ENCODE results near the gene UBASH3A. TPM values are rescaled to one million over a fixed set of nuclear protein-coding genes. Genes with fewer than 3 reads are reported as not detected.

UBASH3A gene
- total RNA-seq, 2 donors from 2014 or later = 0.23 to 1.8 TPM

DNA sequence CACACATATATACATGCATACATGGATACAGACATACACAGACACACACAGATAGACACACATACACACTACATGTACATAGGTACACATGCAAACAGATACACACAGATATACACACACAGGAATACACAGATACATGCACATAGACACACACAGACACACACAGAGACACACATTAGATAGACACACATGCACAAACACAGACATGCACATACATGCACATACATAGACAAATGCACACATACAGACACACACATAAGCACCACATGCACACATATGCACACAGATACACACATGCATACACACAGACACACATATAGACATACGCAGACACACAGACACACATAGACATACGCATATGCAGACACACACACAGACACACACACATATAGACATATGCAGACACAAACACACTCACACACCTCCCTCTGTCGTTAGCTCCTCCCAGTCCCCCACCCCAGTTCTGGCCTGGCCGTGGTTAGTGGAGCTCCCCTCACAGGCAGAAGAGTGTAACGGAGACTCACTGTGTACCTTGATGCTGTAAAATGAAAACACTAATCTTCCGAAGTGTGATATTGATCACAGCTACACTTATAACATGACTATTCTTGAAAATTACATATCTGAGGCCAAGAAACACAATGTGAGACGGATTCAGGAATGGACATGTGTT, 7.6 kb downstream of the UBASH3A start:
- H3K9me3 ChIP-seq = no peaks in the 10 kb centered on the region
- no peak overlapping the region for H3K4me3 ChIP-seq
- no peak overlapping the region for H3K27ac ChIP-seq
- no peaks in the 10 kb centered on the region for H3K27me3 ChIP-seq (replicated peaks; ENCODE audit: insufficient read depth)
- intact Hi-C loops (cut with DNase I) = no loop called here
- H3K36me3 ChIP-seq = no peaks in the 10 kb centered on the region
- no peak for DNase-seq (ENCODE audit: low spot score)
- no peak for TF ChIP-seq POLR2A (IDR thresholded peaks at IDR 0.05)
- no peaks in the 10 kb centered on the region for H3K4me1 ChIP-seq (replicated peaks)
- WGBS = 37% methylated on average over 7 of the region's 7 CpGs

DNA sequence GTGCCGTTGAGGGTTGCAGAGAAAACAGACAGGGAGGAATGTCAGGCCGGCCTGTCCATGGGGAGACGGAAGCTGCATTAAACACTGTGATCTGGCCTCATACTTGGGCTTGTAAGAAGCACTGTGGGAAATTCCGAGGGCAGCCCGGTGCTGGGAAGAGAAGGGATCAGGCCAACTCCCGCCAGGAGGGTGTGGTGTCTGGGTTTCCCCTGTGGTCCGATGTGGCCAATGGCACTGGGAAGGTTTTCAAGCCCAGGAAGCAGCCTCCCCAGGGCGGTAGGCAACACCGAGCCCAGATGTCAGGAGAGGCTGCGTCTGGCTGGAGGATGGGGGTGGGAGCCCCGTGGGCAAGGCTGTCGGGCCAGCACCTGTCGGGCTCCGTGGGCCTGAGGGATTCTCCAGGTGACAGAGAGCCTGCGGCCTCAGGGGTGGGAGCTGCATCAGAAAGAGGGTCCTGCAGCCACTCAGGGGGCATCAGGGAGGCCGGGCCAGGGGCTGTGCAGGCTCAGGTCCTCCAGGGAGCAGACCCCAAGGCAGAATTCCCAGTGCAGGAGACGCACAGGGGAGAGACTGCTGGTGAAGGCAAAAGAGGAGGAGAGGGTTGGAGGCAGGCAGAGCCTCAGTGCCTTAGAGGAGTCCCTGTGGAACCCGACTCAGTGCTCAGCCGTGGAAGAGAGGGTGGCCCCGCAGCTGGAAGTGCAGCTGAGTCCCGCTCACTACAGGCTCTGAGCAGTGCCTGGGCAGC, 8.4 kb downstream of the UBASH3A start:
- intact Hi-C loops (cut with DNase I) = no loop called here
- DNase-seq (ENCODE audit: low spot score) = no peak
- TF ChIP-seq POLR2A (IDR thresholded peaks at IDR 0.05) = no peak
- TF ChIP-seq, protein P1, sequence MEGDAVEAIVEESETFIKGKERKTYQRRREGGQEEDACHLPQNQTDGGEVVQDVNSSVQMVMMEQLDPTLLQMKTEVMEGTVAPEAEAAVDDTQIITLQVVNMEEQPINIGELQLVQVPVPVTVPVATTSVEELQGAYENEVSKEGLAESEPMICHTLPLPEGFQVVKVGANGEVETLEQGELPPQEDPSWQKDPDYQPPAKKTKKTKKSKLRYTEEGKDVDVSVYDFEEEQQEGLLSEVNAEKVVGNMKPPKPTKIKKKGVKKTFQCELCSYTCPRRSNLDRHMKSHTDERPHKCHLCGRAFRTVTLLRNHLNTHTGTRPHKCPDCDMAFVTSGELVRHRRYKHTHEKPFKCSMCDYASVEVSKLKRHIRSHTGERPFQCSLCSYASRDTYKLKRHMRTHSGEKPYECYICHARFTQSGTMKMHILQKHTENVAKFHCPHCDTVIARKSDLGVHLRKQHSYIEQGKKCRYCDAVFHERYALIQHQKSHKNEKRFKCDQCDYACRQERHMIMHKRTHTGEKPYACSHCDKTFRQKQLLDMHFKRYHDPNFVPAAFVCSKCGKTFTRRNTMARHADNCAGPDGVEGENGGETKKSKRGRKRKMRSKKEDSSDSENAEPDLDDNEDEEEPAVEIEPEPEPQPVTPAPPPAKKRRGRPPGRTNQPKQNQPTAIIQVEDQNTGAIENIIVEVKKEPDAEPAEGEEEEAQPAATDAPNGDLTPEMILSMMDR (IDR thresholded peaks at IDR 0.05) = no peak
- no peaks in the 10 kb centered on the region for H3K27me3 ChIP-seq (replicated peaks; ENCODE audit: insufficient read depth)
- no peak overlapping the region for H3K27ac ChIP-seq
- WGBS = 63% methylated on average over 21 of the region's 21 CpGs
- no peak overlapping the region for H3K4me3 ChIP-seq
- H3K36me3 ChIP-seq = no peaks in the 10 kb centered on the region
- no peaks in the 10 kb centered on the region for H3K9me3 ChIP-seq
- H3K4me1 ChIP-seq (replicated peaks) = no peaks in the 10 kb centered on the region

DNA sequence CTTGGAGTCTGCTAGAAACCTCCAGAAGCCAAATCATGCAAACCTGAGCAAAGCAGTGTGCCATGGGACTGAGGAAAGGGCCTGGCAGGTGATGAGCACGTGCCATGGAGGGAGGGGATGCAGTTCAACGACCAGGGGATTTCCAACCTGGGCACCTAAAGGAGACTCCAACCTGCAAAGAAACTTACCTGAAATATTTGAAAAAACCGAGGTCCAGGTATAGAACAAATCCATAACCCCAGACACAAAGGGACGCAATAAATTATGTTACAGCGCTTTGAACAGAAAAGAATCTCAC, 8.9 kb downstream of the UBASH3A start:
- Histone ChIP-seq H3K4me1 (replicated peaks) (no peaks in the 10 kb centered on the region), H3K27me3 (replicated peaks; ENCODE audit: insufficient read depth) (no peaks in the 10 kb centered on the region), H3K36me3 (no peaks in the 10 kb centered on the region), H3K4me3 (no peak overlapping the region), H3K9me3 (no peaks in the 10 kb centered on the region), H3K27ac (no peak overlapping the region)
- WGBS = 82% methylated on average over 5 of the region's 5 CpGs
- intact Hi-C loops (cut with DNase I) = no loop called here
- no peak for DNase-seq (ENCODE audit: low spot score)
- TF ChIP-seq POLR2AphosphoS5 (IDR thresholded peaks at IDR 0.05) = no peak
- TF ChIP-seq, protein P1 (IDR thresholded peaks at IDR 0.05) = no peak
- TF ChIP-seq POLR2A (IDR thresholded peaks at IDR 0.05) = no peak

DNA sequence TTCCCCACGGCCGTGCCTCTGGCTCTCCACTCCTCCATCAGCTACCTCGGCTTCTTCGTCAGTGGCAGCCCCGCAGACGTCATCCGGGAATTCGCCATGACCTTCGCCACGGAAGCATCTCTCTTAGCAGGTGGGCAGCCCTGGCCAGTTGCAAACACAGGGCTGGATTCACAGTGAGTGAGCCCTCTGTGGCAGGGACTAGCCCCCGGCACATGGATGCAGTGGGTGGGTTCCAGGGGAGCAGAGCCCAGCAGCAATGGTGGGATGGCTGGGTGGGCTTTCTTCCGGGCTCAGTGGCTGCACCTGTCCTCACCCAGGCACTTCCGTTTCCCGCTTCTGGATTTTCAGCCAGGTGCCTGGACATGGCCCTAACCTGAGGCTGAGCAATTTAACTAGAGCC, 9.4 kb downstream of the UBASH3A start:
- Histone ChIP-seq H3K27ac (no peak overlapping the region), H3K36me3 (no peaks in the 10 kb centered on the region), H3K4me3 (no peak overlapping the region), H3K9me3 (no peaks in the 10 kb centered on the region), H3K27me3 (replicated peaks; ENCODE audit: insufficient read depth) (no peaks in the 10 kb centered on the region), H3K4me1 (replicated peaks) (no peaks in the 10 kb centered on the region)
- TF ChIP-seq POLR2AphosphoS5 (IDR thresholded peaks at IDR 0.05) = no peak
- TF ChIP-seq, protein P1 (IDR thresholded peaks at IDR 0.05) = no peak
- no peak for TF ChIP-seq POLR2A (IDR thresholded peaks at IDR 0.05)
- WGBS = 86% methylated on average over 14 of the region's 14 CpGs
- intact Hi-C loops (cut with DNase I) = no loop called here
- DNase-seq (ENCODE audit: low spot score) = no peak

DNA sequence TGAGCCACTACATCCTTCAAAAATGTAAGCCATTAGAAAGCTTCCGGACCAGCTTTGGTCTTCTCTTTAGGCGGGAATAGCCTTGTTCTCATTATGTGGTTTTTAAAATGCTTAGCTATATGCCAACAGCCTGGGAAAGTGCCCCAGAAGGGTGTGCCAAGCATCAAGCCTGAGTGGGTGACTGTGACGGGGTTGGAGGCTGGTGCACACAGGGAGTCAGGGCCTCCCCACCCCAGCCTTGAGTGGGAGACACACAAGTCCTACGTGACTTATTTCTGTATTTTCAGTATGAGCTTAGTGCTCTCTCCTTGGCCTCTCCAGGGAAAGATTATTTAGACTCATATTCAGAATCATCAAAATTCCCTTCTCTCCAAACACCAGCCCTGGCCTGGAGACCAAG, 9.8 kb downstream of the UBASH3A start:
- Histone ChIP-seq H3K4me3 (no peak overlapping the region), H3K9me3 (no peaks in the 10 kb centered on the region), H3K27ac (no peak overlapping the region), H3K27me3 (replicated peaks; ENCODE audit: insufficient read depth) (no peaks in the 10 kb centered on the region), H3K36me3 (no peaks in the 10 kb centered on the region), H3K4me1 (replicated peaks) (no peaks in the 10 kb centered on the region)
- intact Hi-C loops (cut with DNase I) = no loop called here
- WGBS = 88% methylated on average over 4 of the region's 4 CpGs
- DNase-seq (ENCODE audit: low spot score) = no peak
- TF ChIP-seq POLR2A (IDR thresholded peaks at IDR 0.05) (no peak), POLR2AphosphoS5 (IDR thresholded peaks at IDR 0.05) (no peak)
- TF ChIP-seq, protein P1 (IDR thresholded peaks at IDR 0.05) = no peak
